Endothelial cell of umbilical vein (primary cell): ENCODE data around the gene ANGPTL1. TPM values are rescaled to one million over a fixed set of nuclear protein-coding genes. Genes with fewer than 3 reads are reported as not detected.

Source experiments
- BruUV-seq: library from RNA; stranded (reverse); fragments of 400-500 nt; replicated peaks from 2 replicates; lab custom pipeline; 2021; lab: Mats Ljungman, UMichigan
- CTCF ChIA-PET: fragments of 300-600, 350-600 bp; sonication (Branson Sonifier 250); formaldehyde crosslinking; loops from one replicate; lab custom pipeline; 2021; ENCODE audit warnings: antibody characterized with exemption, inconsistent platforms; lab: Charles Lee
- POLR2A ChIA-PET: fragments of 300-600, 350-600 bp; sonication (Branson Sonifier 250); formaldehyde crosslinking; loops from one replicate; lab custom pipeline; 2021; ENCODE audit warnings: antibody characterized with exemption, inconsistent platforms; lab: Charles Lee
- DNase-seq: peaks from one replicate; pipeline ENCODE4 v3.0.0-alpha.2; 2011; ENCODE audit warnings: low read depth, low spot score
- FAIRE-seq: peaks from 2 replicates; lab custom pipeline; 2011; peaks lifted over from hg19 to GRCh38; lab: Jason Lieb, UNC
- H2AFZ ChIP-seq: 2 replicates; pipeline ENCODE4 v1.6.0; 2012; ENCODE audit warnings: low read depth, low read length, control low read depth, inconsistent platforms
- H3K27ac ChIP-seq: 2 replicates; pipeline ENCODE4 v1.5.1; 2011; ENCODE audit warnings: low read depth, mild to moderate bottlenecking, control low read depth, low read length, moderate library complexity; ENCODE audit not compliant: insufficient read depth
- H3K27me3 ChIP-seq, 2 experiments: 2 replicates each; pipeline versions ENCODE4 v1.6.0 to v1.6.1; 2011; ENCODE audit warnings: low read length in 2 of 2, mixed read lengths in 1 of 2; ENCODE audit not compliant: control insufficient read depth in 2 of 2, insufficient read depth in 2 of 2
- H3K36me3 ChIP-seq, 2 experiments: 2 replicates in 1 of 2; 3 replicates in 1 of 2; pipeline ENCODE4 v1.5.1; 2011; ENCODE audit warnings: low read length in 2 of 2, mild to moderate bottlenecking in 1 of 2, moderate library complexity in 1 of 2; ENCODE audit not compliant: control insufficient read depth in 2 of 2, insufficient read depth in 2 of 2; ENCODE audit errors: extremely low read depth in 1 of 2
- H3K4me1 ChIP-seq: 3 replicates; pipeline ENCODE4 v1.5.1; 2011; ENCODE audit warnings: mild to moderate bottlenecking, low read length; ENCODE audit not compliant: control insufficient read depth, insufficient read depth; ENCODE audit errors: extremely low read depth
- H3K4me2 ChIP-seq: 2 replicates; pipeline ENCODE4 v1.6.1; 2011; ENCODE audit warnings: low read length, control low read depth, mixed read lengths; ENCODE audit not compliant: insufficient read depth
- H3K4me3 ChIP-seq, 3 experiments: fragments of 200-600 bp in 1 of 3; sonication (generic), shearing (Covaris generic) in 1 of 3; replicated peaks in 1 of 3; 2 replicates each; pipeline ENCODE4 v1.5.1; 2011 to 2016; ENCODE audit warnings: control low read depth in 3 of 3, low read length in 3 of 3, mild to moderate bottlenecking in 2 of 3, inconsistent platforms in 1 of 3, low read depth in 1 of 3, moderate library complexity in 1 of 3; ENCODE audit not compliant: insufficient read depth in 1 of 3
- H3K79me2 ChIP-seq: 2 replicates; pipeline ENCODE4 v1.6.0; 2012; ENCODE audit warnings: low read length, inconsistent platforms; ENCODE audit not compliant: control insufficient read depth, insufficient read depth
- H3K9ac ChIP-seq: replicated peaks from 2 replicates; pipeline ENCODE3; 2011; ENCODE audit warnings: low read length, control low read depth; ENCODE audit not compliant: insufficient read depth; ENCODE audit errors: extremely low read depth
- H3K9me1 ChIP-seq: replicated peaks from 3 replicates; pipeline ENCODE4 v1.6.0; 2011; ENCODE audit warnings: mild to moderate bottlenecking, low read length; ENCODE audit not compliant: control insufficient read depth, insufficient read depth; ENCODE audit errors: extremely low read depth
- H3K9me3 ChIP-seq: replicated peaks from 2 replicates; pipeline ENCODE4 v1.5.1; 2012; ENCODE audit warnings: low read length, inconsistent platforms; ENCODE audit not compliant: control insufficient read depth, insufficient read depth
- H4K20me1 ChIP-seq: replicated peaks from 2 replicates; pipeline ENCODE3; 2011; ENCODE audit warnings: mild to moderate bottlenecking, low read length; ENCODE audit not compliant: control insufficient read depth, insufficient read depth; ENCODE audit errors: extremely low read depth
- CTCF ChIP-seq, 2 donors: IDR thresholded peaks; 1 replicate in 1 of 2; 2 replicates in 1 of 2; pipeline ENCODE4 v1.5.1; 2011; ENCODE audit warnings: low read length in 2 of 2, mild to moderate bottlenecking in 2 of 2, moderate library complexity in 2 of 2, control low read depth in 1 of 2, inconsistent platforms in 1 of 2, low read depth in 1 of 2; ENCODE audit not compliant: insufficient read depth in 1 of 2; ENCODE audit errors: extremely low read depth in 1 of 2
- EZH2 ChIP-seq: IDR thresholded peaks from 2 replicates; pipeline ENCODE4 v1.6.1; 2012; ENCODE audit warnings: borderline replicate concordance, low read depth, mild to moderate bottlenecking, moderate library complexity, low read length, inconsistent platforms; ENCODE audit not compliant: severe bottlenecking
- FOS ChIP-seq: IDR thresholded peaks from 2 replicates; pipeline ENCODE4 v1.6.1; 2011; ENCODE audit warnings: mild to moderate bottlenecking, low read length, moderate library complexity, borderline replicate concordance; ENCODE audit not compliant: insufficient read depth
- GATA2 ChIP-seq: IDR thresholded peaks from 2 replicates; pipeline ENCODE4 v1.7.0; 2011; ENCODE audit warnings: low read depth, mild to moderate bottlenecking, moderate library complexity, mixed read lengths, low read length; ENCODE audit not compliant: insufficient read length, insufficient read depth
- JUN ChIP-seq: IDR thresholded peaks from 2 replicates; pipeline ENCODE4 v1.6.1; 2011; ENCODE audit warnings: borderline replicate concordance, low read depth; ENCODE audit not compliant: insufficient read length, insufficient read depth
- MAX ChIP-seq: IDR thresholded peaks from 2 replicates; pipeline ENCODE4 v1.6.1; 2011; ENCODE audit not compliant: insufficient read depth, insufficient read length
- MYC ChIP-seq: IDR thresholded peaks from one replicate; pipeline ENCODE4 v1.6.1; 2011; ENCODE audit warnings: mild to moderate bottlenecking, low read depth, low read length
- POLR2A ChIP-seq: IDR thresholded peaks from 2 replicates; pipeline ENCODE4 v1.6.1; 2012; ENCODE audit warnings: low read depth, mild to moderate bottlenecking, control low read depth, low read length
- POLR2AphosphoS5 ChIP-seq: IDR thresholded peaks from 2 replicates; pipeline ENCODE4 v1.6.1; 2012; ENCODE audit warnings: low read depth, mild to moderate bottlenecking, control low read depth, low read length, moderate library complexity; ENCODE audit not compliant: insufficient read depth
- dilution Hi-C: fragments of 300-500 bp; cut with MboI; formaldehyde crosslinking; loops from one replicate; pipeline ENCODE4 v1.15.0; 2019; ENCODE audit warnings: low sequenced_read_pairs; ENCODE audit not compliant: extremely low pct_ligation_motif_present
- intact Hi-C: fragments of 100-400 bp; cut with micrococcal nuclease; formaldehyde crosslinking; loops from one replicate; pipeline ENCODE4 v1.10.0; 2022
- polyA plus RNA-seq, 4 experiments: library from polyadenylated mRNA; depleted of rRNA in 3 of 4; stranded (reverse) in 3 of 4; unstranded in 1 of 4; fragments of >200 nt; gene quantifications; 2 replicates each; pipeline versions ENCODE4 v1.2.1 to v1.2.3, GENCODE V29; 2011 to 2012; ENCODE audit warnings: missing spikeins in 1 of 4
- total RNA-seq: library from RNA; stranded (reverse); gene quantifications from 2 replicates; pipeline ENCODE4 v1.2.3, GENCODE V29; 2021

ANGPTL1 gene
- total and polyA plus RNA-seq, 2 donors (not counting 3 experiments of a cell fraction or from before 2014, with no cell fraction given), result 0.15 TPM; not detected in 1

GRCh38 chr1:178818416-178818815 is 52.5 kb downstream of the ANGPTL1 start:
- no peak overlapping the region for H3K4me3 ChIP-seq
- H3K27ac ChIP-seq, result no peak overlapping the region
- no peaks in the 10 kb centered on the region for H3K9me1 ChIP-seq
- H3K9ac ChIP-seq, result no peak overlapping the region
- no peak overlapping the region for H3K4me2 ChIP-seq
- dilution Hi-C loops, result no loop called here
- TF ChIP-seq EZH2 (no peak), GATA2 (no peak), POLR2A (no peak), MYC (no peak), JUN (no peak), POLR2AphosphoS5 (no peak), MAX (no peak), FOS (no peak), CTCF (IDR thresholded peaks at IDR 0.05; ENCODE audit: extremely low read depth in 1 of 2, insufficient read depth in 1 of 2, low read depth in 1 of 2, low read length in 2 of 2) (no peak)
- H3K79me2 ChIP-seq, result no peaks in the 10 kb centered on the region
- FAIRE-seq, result no peak
- no peaks in the 10 kb centered on the region for H3K27me3 ChIP-seq
- intact Hi-C loops, result no loop called here
- POLR2A ChIA-PET, result no interaction called here
- H4K20me1 ChIP-seq, result peaks cover under 1% of the 10 kb centered on the region
- H3K9me3 ChIP-seq, result no peaks in the 10 kb centered on the region
- CTCF ChIA-PET, result interaction anchor here (1.2 kb wide), 1 partner anchor 35 kb away, joined by 4 read pairs; no protein-coding TSS in a partner anchor
- H3K4me1 ChIP-seq, result no peaks in the 10 kb centered on the region
- DNase-seq, result no peak
- H3K36me3 ChIP-seq, result no peaks in the 10 kb centered on the region
- H2AFZ ChIP-seq, result no peak overlapping the region
- BruUV-seq, result no TSS peak
